ENCODE data around the gene BCL11B.

Gene BCL11B

DNA sequence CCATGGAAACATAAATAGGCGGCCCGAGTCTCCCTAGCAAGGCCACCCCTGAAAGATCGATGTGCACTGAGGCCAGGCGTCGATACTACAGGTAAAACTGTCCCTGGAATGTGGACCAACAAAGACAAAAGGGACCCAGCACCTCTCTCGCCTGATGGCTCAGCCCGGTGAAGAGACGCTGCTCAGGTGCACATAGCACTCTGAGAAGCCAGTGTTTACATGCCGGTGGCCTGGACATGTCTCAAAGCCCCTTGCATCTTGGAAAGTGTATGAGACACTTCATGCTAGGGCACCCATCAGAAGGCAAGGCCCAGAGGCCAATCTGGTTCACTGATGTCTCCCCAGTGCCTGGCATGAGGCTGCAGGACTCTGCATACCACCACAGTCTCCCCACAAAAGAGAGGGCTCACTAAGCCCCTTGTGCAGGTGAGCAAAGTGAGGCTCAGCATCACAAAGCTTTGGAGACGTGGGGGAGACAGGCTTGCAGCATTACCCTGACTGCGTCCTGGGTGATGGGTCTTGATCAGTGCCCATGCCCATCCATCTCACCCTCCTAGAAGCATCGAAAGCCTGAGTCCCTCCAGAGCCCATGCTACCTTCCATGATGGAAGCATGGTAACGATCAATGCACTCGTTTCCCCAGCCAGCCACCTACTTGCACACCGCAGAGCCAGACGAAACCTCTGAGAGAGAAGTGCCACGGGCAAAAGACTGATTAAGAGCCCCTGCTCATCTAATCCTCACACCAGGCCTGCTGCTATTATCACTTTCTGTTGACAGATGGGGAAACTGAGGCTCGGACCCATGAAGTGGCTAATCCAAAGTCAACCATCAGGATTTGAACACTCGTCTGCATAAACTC, 16.1 kb downstream of the BCL11B start:
- no peak for DNase-seq (ENCODE audit: low read depth in 2 of 2)

DNA sequence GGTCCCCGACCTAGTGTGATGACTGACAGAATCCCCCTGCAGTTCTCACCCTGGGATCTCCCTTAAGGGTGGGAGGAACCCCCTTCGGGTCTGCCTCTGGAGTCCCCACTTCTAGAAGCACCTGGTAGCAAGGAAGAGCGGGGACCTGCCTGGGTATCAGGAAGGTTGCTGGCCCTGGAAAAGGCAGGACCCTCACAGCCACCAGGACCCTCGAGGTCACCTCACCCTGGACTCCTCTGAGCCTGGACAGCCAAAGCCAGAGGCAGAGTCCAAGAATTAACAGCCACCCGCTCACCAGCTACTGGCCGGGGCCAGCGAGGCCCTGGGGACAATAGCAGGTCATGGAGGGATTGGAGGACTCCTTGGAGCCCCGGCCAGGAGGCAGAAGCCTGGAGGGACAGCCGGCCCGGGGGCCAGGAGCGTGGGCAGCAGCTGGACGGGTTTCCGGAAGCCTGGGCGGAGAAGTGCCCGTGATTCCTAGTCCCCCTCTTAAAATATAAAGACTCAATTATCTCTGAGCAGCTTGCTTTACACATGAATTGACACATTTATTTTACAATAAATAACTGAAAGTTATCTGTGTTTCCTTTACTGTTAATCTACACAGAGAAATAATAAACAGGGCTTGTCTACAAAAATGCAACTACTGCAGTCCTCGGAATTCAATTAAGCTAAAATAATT, 17.5 kb downstream of the BCL11B start:
- no peak for DNase-seq (ENCODE audit: low read depth in 2 of 2)

DNA sequence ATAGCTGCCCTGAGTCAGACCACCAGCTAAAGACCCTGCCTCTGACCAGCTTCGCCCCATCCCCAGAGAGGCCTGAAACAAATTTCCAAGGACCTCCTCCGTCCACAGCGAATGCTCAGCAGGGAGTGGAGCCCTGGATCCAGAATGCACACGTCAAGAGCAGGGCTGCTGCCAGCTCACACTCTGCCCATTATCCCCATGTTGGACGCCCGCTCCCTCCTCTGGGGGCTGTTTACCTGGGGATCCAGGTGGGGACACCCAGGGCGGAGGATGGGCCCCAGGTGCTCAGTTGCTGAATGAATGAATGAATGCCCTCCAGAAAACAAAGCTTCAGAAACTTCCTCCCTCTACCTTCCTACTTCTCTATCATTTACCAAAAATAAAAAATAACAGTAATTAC, 18.1 kb downstream of the BCL11B start:
- no peak for DNase-seq (ENCODE audit: low read depth in 2 of 2)

DNA sequence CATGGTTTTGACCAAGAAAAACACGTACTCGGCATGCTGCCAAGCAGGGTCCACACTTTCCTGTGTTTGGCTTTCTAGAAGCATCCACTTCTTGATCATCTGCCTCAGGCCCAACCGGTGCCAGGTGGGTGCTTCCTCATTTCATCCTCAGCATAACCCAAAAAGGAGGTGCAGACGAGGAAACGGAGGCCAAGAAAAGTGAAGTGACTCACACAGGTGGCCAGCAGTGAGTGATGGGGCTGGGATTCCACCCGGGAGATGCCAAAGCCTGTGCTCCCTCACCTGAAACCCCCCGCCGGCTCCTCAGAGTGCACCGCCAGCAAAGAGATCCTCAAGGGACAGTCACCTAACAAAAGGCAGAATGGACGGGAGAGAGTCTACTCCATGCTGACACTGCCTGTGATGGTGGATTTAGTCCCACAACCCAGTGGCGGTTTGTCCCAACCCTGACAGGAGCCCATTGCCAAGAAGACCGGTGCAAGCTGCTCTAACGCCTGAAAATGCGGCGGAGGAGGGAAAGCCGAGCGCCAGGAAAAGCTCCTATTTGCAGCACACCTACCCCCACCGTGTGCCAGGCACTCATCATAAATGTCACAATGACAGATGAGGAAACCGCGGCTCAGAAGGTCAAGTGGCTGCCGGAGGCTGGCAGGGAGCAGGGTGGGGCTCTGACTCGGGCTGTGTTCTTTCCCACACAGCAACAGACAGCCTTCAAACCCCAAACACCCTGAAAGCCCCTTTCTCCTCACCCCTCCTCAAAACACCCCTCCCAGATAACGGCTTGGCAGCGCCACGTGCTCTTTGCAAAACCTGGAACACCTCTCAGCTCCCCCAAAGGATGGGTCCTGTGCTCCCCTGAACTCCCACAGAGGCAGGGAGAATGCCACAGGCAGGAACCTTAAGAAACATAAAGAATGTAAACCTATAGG, 18.8 kb downstream of the BCL11B start:
- no peak for DNase-seq (ENCODE audit: low read depth in 2 of 2)

DNA sequence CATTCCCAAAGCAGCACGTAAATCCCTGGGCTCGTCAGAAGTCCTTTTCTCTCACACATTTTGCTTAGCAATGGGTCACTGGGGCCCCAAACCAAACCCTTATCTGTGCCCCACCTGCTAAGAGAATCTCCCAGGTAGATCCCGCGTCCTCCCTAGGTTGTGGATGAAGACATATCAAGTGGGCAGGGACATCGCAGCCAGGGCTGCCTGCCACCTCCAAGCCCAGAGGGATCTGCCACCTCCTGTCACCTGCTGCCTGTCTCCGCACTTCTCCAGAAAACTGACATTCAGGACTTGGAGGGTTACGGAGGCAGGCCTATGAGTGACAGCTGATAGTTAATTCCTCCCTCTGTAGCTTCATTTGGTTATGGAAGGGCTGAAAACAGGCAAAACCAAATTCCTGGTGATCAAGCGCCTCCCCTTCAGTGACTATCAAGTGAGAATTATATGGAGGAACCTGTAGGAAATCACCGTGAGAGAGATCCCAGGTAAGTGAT, 19.5 kb downstream of the BCL11B start:
- DNase-seq (ENCODE audit: low read depth in 2 of 2) = no peak

DNA sequence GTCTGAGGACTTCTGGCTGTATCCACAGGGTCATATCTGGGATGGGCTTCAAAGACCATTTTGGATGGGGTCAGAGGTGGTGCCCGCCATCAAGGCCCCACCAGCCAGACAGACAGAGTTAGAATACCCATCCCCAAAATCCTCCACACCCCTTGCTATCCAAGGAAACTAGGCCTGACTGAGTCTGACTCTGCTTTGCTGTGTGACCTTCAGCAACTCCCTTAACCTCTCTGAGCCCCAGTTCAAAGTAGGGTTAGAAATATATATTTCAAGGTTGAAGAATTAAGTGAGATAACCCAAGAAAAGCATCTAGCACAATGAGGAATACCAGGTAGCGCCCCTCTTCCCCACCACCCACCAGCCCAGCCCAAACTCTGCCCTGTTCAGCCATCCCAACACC, 20.3 kb downstream of the BCL11B start:
- DNase-seq (ENCODE audit: low read depth in 2 of 2) = no peak

DNA sequence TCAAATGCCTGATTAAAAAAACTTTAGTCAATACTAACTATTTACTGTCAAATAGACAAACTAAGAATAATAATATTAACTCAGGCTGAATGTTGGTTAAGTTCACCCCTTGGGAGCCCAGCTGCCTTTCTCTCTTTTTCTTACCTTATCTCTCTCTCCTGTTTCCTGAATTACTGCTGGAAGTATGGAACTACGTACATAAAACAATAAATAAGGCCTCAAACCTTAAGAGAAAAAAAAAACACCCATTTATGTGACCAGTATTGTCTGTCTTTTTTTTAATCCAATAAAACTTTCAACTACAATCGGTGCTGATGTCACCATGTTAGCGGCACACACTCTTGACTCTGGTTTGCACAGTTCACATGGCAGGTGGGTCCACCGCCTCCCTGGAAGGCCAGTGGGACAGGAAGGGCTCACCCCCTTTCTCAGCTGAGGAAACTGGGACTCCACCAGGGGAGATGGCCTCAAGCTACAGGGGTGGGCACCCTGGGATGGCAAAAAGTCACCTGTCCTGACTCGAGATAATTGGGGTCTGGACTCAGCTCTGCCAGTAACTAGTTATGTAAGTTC, 21.3 kb downstream of the BCL11B start:
- DNase-seq (ENCODE audit: low read depth in 2 of 2) = no peak

DNA sequence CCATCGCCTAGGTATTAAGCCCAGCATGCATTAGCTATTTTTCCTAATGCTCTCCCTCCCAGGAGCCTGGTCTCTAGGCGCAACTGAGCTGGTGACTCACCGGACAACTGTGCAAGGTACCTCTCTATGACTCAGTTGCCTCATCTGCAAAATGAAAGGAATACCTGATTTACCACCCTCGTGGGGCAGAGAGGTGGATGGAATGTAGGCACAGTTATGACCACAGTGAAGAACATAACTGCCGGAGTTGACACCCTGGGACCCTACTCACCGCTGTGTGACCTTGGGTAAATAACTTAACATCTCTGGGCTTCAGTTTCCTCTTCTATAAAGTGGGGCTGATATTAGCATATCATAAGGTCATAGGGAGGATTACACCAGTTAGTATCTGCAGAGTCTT, 22.6 kb downstream of the BCL11B start:
- no peak for DNase-seq (ENCODE audit: low read depth in 2 of 2)

DNA sequence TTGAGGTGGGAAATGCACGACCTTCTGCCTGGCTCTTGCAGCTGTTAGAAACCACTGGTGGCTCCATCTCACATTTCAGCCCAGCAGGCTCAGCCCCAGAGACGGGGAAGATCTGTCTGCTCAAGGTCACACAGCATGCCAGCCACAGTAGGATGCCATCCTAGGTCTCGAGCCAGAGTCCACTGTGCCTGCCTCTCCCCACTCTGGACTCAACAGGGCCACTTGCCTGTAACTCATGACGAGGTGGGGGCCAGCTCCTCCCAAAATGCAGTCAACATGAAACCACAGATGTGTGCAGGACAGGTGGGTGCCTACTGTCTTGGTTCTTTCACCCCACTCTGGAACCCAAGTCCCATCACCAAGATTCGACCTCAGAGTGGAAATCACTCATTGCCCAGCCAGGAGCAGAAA, 23.2 kb downstream of the BCL11B start:
- DNase-seq (ENCODE audit: low read depth in 2 of 2) = no peak

DNA sequence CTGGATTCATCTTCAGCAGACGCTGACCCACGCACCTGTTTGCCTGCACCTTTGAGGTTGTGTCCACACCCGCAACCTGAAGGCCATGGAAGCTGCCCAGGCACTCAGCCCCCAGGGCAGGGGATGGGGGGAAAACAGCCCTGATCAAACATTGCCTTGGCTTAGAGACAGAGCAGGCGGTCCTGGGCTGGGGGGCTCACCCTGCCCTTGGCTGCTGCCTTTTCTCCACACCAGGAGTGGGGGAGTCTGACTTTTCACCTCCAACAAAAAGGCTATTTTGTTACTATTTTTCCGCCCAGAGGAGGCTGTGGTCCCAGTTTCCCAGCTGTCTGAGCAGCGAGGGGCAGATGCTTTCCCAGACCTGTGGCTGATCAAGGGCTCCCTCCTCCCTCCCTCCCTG, 24.2 kb downstream of the BCL11B start:
- no peak for DNase-seq (ENCODE audit: low read depth in 2 of 2)

DNA sequence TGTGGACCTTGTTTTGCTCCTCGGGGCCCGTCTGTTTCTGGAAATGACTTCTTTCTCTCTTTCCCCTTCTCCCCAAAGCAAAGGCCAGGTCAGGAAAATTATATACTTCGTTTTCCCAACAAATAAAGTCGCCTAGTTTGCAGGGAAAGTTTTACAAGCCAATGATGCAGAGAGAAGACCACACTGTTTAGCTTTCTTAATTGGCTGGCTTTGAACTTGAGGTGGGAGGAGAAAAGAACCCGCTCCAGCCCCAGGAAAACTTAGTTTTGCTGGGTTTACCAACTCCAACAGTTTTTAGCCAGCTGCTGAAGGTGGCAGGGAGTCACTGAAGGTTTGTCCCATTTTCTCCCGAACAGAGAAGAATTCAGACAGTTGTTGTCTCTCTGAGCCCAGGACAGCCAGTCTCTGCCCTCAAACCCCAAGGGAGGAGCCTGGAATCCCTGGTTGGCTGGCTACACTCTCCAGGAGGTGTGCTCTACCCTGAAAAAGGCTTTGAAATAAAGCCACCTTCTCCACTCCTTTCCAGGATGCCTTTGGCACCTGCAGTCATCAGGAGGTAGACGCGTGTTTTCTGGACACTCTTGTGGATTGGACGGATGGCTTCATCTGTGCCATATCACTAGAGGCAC, 24.8 kb downstream of the BCL11B start:
- DNase-seq (ENCODE audit: low read depth in 2 of 2) = no peak

DNA sequence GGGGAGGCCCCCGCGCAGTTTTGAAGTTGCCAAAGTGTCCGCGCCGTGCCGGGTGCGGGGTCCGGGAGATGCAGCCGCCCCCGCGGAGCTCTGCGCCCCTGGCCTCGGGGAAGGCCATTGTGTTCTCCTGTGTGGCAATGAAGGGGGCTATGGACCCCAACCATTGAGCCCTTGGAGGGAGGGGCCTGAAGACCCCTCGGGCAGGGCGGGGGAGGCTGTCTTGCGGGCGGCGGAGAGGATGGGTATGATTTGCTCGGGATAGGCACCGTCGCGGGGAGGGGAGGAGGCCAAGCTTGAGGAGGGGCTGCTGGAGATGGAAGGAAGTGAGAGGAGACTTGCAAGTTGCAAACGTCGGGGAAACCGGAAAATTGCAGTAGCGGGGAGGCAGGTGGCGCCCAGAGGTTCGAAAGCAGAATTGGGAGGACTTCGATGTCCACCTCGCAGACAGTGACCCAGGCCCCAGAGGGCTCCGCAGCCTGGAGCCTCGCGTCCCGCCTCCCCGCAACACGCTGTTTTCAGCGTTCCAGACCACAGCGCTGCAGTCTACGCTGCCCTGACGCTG, 25.4 kb downstream of the BCL11B start:
- no peak for DNase-seq (ENCODE audit: low read depth in 2 of 2)

DNA sequence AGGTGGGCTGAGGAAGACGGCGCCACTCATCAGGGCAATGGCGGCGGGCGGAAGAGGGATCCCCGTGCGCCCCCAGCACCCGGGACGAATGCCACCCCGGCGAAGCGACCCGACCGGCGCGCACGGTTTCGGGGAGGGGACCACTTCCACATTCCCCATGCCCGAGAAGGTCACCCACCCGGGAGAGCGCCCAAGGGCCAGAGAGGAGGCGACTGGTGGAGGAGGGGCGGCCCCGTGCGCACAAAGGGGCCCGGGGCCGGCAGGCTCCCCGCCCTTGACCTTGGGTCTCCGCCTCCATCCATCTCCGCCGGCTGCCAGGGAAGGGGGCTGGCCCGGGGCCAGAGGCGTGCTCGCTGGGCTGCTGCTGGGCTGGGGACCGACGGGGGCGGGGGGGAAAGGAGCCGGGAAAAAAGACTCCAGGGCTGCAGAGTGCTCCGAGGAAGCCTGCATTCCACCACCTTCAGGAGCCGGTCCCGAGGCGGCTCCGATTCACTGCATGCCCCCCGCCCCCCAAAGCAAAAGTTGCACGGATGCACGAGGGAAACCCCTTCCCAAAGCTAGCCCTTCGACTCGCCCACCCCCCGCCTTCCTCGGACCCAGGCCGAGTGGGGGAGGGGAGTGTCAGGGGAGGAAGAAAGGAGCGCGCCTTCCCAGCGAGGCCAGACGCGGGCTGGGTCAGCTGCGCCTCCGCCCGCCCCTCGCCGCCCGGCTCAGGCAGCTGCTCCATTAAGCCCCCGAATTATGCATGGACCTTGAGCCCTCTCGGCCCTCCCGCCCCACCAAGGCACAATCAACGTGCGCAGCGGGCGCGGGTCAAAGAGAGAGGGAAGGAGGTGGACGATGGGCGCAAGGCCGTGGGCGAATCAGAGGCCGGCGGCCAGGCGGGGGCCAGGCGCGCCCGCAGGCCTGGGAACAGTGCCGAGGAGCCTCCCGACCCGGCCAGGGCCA, 26.2 kb downstream of the BCL11B start:
- DNase-seq (ENCODE audit: low read depth in 2 of 2) = no peak

DNA sequence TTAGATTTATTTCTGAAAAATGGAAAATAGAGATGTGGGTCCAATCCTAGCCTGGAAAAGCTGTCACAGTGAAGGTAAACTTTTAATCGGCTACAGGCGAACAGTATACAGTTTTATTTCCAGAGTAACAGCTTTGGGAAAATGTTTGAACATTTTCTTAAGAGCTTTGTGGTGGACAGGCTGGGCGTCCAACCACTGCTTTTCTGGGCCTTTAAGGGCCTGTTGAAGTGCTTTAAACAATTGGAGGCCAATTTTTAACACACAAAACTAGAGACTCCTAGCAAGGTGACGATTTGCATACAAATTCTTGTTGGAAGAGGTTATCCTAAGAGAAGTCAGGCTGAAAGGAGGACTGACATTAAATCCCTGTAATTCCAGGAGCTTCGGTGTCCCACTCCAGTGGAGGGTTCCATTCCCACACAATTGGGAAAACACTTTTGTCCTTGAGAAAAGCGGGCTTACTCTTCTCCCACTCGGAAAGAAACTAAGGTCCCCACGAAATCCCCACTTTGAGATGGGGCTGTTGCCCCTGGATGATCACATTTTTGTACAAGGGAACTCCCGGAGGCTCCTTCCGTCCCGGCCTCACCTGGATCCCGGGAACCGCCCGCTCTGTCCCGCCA, 26.9 kb downstream of the BCL11B start:
- no peak for DNase-seq (ENCODE audit: low read depth in 2 of 2)

DNA sequence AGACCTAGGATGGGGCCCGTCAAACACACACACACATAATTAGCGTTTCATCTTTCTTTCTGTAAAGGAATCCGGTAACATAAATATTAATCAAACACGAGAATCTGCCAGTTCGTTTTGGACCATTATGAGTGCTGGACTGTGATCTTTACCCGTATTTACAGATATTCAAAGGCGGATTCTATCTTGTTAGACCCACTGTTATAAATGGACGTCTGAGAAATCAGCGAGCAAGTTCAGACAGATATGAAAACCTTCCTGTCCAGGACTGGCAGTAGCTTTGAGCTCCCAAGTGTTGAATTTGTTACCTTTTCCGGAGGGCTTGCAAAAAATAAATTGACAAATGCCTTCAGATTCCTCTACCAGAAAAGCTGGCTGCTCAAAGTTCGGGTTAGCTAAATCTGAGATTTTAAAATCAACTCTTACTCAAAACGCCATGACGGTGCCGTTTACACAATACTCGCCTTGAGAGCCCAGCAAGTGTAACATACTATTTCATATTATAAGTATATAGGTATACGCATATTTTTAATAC, 27.6 kb downstream of the BCL11B start:
- DNase-seq (ENCODE audit: low read depth in 2 of 2) = no peak

DNA sequence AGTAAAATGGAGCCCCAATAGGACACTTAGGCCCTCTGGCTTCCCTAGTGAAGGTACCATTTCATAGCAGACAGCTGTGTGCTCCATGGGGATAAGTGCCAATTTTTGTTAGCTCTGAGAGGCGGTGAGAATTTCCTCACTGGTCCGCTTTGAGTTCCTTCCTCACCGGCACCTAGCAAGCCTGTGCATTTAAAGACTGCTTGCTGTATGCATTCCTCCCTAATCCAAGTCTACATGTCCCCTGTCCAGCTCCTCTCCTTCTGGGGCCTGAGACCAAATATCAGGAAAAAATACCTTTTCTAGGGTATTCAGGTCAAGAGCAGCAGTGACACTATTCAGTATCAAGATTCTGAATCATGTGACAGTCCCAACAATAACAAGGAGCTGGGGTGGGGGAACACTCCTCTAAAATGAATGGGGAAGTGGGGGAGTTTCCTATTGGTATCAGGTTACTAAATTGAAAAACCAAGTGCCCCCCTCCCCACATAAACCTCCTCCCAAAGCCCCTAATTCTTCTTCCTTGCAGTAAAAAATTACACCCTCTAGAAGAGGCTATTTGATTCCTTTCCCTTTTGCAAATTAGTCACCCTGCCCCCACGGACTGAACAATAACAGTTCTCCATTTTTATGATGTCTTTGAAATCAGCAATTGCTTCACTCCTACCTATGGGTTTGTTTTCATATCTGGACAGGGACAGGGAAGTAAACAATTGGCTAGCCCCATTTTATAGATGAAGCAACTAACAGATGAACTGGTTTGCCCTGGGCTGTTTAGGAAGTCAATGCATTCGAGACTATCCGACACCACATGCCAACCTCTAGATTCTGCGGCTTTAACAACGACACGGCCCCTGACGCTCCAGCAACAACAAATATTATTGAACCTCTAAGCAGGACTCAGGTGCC, 28.9 kb downstream of the BCL11B start:
- DNase-seq (ENCODE audit: low read depth in 2 of 2) = no peak

DNA sequence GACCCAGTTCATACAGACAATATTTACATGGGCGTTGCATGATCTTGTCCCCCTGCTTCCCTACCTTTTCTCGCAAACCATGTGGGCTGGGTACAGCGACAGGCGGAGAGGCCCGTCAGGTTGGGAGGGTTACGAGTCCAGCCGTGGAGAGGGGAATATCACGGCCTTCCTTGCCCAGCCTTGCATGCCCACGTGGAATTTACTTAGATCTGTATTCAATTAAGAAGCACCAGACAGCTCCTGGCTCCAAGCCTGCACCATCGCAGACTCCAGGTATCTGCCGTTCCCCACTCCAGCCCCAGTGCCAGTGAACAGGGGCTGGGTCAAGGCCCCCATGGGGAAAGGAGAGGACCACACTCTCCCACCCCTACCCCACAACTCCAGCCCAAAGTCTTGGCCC, 29.8 kb downstream of the BCL11B start:
- DNase-seq (ENCODE audit: low read depth in 2 of 2) = no peak
